Esophagus (tissue), 2 donors: Measurements from ENCODE around the gene TMEM109. TPM values are rescaled to one million over a fixed set of nuclear protein-coding genes. Genes with fewer than 3 reads are reported as not detected.

ENCODE experiments used
- H3K27ac ChIP-seq, 2 donors: one replicate each; pipeline ENCODE4 v1.5.1; 2013; ENCODE audit warnings: low read depth in 2 of 2, mild to moderate bottlenecking in 2 of 2, inconsistent platforms in 1 of 2, low read length in 1 of 2, moderate library complexity in 1 of 2
- H3K27me3 ChIP-seq, 2 donors: one replicate each; pipeline ENCODE4 v1.6.1; 2013; ENCODE audit warnings: low read length in 2 of 2, control low read depth in 1 of 2, mild to moderate bottlenecking in 1 of 2; ENCODE audit not compliant: insufficient read depth in 2 of 2, control insufficient read depth in 1 of 2
- H3K36me3 ChIP-seq, 2 donors: one replicate each; pipeline ENCODE4 v1.6.1; 2013; ENCODE audit warnings: low read length in 1 of 2; ENCODE audit not compliant: control insufficient read depth in 2 of 2, insufficient read depth in 2 of 2
- H3K4me1 ChIP-seq, 2 donors: one replicate each; pipeline ENCODE4 v1.6.1; 2013; ENCODE audit warnings: low read length in 1 of 2; ENCODE audit not compliant: control insufficient read depth in 2 of 2, insufficient read depth in 2 of 2
- H3K4me3 ChIP-seq, 2 donors: one replicate each; pipeline ENCODE4 v1.5.1; 2013; ENCODE audit warnings: low read length in 2 of 2, mild to moderate bottlenecking in 2 of 2, low read depth in 1 of 2, moderate library complexity in 1 of 2
- H3K9me3 ChIP-seq, 2 donors: one replicate each; pipeline ENCODE4 v1.6.1; 2013; ENCODE audit warnings: mild to moderate bottlenecking in 2 of 2, low read depth in 1 of 2, low read length in 1 of 2, moderate library complexity in 1 of 2; ENCODE audit not compliant: control insufficient read depth in 2 of 2, insufficient read depth in 1 of 2
- WGBS, 2 donors: extraction: QIAGEN DNeasy Blood & Tissue Kit; methylation state at CpG; one replicate each; pipeline ENCODE4 v1.1.7; 2013; 5-methylcytosine and 5-hydroxymethylcytosine counted together
- polyA plus RNA-seq, 2 donors: library from polyadenylated mRNA; stranded (reverse); fragments of 200-250 nt; gene quantifications; one replicate each; pipeline ENCODE4 v1.2.3, GENCODE V29; 2013
- donor health status: healthy with polysubstance abuse.
- donor health status: Bipolar disorder and iron deficiency.

The TMEM109 gene, protein sequence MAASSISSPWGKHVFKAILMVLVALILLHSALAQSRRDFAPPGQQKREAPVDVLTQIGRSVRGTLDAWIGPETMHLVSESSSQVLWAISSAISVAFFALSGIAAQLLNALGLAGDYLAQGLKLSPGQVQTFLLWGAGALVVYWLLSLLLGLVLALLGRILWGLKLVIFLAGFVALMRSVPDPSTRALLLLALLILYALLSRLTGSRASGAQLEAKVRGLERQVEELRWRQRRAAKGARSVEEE
- polyA plus RNA-seq: 100 to 1,000 TPM in 1 of 2 donors, 10 to 100 TPM in 1; 68.4 to 112 TPM

DNA sequence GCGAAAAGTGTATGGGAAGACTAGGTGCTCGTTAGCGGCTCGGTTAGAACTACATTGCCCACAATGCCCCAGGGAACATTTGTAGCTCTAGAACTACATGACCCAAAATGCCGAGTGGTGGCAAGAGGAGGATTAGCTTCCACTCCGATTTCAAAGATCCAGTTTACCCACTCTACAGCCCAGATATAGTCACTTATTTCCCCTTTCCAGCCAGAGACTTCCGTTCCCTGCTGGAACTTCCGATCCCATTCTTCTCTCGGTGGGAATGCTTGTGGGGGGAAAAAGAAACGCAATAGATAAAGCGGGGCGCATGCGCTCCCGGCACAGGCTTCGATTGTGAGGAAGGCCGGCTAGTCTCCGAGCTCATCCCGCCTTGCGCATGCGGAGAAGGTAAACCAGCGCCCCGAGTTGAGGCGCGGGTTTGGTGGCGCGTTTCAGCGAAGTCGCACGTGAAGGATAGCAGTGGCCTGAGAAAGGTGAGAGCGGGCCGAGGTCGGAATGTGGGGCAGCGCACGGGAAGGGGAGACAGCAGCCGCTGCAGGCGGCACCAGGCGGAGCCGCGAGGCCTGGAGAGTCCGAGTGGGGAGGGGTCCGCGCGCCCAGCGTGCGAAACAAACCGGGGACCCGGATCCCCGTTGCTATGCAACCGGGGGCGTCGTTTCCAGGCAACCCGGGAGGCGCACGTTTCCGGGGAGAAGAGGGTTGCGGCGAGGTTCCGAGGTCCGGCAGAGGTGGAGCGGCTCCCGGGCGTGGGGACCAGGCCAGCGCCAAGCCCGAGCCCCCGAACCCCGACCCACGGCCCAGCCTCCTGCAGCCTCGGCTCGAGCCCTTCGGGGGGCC is at the start of gene TMEM109:
TMEM109 (plus strand) TSS at position 366 of the 840 bp plus-strand sequence. CDS start 5,536 bp downstream, outside the sequence.
- H3K36me3 ChIP-seq: no peaks in the 10 kb centered on the region
- H3K27me3 ChIP-seq: no peaks in the 10 kb centered on the region
- peaks cover 3 to 21% of the 10 kb centered on the region in 2 donors for H3K4me1 ChIP-seq
- H3K9me3 ChIP-seq: no peaks in the 10 kb centered on the region
- H3K4me3 ChIP-seq: peak within 1 kb of the TSS; percentile 72 to 91
- H3K27ac ChIP-seq: peak within 1 kb of the TSS; percentile 93 to 95
- WGBS, 2 donors: 0% methylated on average over 64 to 70 of the region's 70 CpGs

DNA sequence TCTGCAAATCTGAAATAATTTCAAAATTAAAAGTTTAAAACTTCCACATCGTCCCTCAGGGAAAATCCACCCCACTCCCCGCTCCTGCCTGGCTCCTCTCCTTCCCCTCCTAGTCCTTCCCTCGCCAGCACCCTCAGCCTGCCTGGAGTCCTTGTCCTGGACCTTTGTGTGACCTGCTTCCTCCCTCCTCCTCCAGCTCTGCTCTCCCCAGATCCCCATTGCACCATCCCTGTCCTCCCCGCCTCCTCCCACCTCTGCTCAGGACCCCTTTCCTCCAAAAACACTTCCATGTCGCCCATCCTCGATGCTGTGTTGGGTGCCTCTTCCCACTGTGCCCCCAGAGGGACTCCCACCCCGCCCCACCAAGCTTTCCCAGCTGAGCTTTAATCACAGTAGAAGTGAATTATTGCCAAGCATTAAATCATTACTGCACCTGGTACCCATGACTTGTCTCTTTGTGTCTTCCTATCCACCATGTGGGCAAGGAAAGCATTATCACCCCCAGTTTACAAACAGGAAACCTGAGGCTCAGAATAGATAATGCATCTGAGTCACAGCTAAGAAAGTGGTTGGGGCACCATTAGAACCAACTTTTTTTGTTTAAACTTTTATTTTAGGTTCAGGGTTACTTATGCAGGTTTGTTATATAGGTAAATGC is 49.0 kb upstream of the TMEM109 start:
- no peak overlapping the region for H3K27ac ChIP-seq
- WGBS, 2 donors: 75 to 79% methylated on average over 7 of the region's 7 CpGs
- no peaks in the 10 kb centered on the region for H3K27me3 ChIP-seq
- H3K9me3 ChIP-seq: no peaks in the 10 kb centered on the region
- no peaks in the 10 kb centered on the region for H3K36me3 ChIP-seq
- H3K4me3 ChIP-seq: no peak overlapping the region
- H3K4me1 ChIP-seq: peaks cover 3 to 6% of the 10 kb centered on the region in 2 donors

GRCh38 chr11:60866911-60867870 is 46.8 kb upstream of the TMEM109 start, which contains the start of gene ZP1:
Gene ZP1, plus strand, starts transcription at chr11:60867542. Its CDS starts 20 bp downstream, at chr11:60867562.
- H3K4me1 ChIP-seq: peaks cover 3 to 7% of the 10 kb centered on the region in 2 donors
- H3K27me3 ChIP-seq: no peaks in the 10 kb centered on the region
- H3K4me3 ChIP-seq: no peak within 1 kb of the TSS
- no peaks in the 10 kb centered on the region for H3K9me3 ChIP-seq
- H3K27ac ChIP-seq: no peak within 1 kb of the TSS
- 67 to 74% methylated on average over 12 to 13 of the region's 13 CpGs for WGBS, 2 donors
- no peaks in the 10 kb centered on the region for H3K36me3 ChIP-seq

GRCh38 chr11:60867871-60868681 is 45.9 kb upstream of the TMEM109 start:
- peaks cover 3 to 7% of the 10 kb centered on the region in 2 donors for H3K4me1 ChIP-seq
- H3K36me3 ChIP-seq: no peaks in the 10 kb centered on the region
- no peak overlapping the region for H3K27ac ChIP-seq
- no peaks in the 10 kb centered on the region for H3K9me3 ChIP-seq
- no peaks in the 10 kb centered on the region for H3K27me3 ChIP-seq
- no peak overlapping the region for H3K4me3 ChIP-seq
- WGBS, 2 donors: 76 to 80% methylated on average over 10 of the region's 10 CpGs

GRCh38 chr11:60868682-60869450 is 45.1 kb upstream of the TMEM109 start:
- Histone ChIP-seq H3K9me3 (no peaks in the 10 kb centered on the region), H3K4me3 (no peak overlapping the region), H3K27me3 (no peaks in the 10 kb centered on the region), H3K27ac (no peak overlapping the region), H3K4me1 (peaks cover 3 to 10% of the 10 kb centered on the region in 2 donors), H3K36me3 (no peaks in the 10 kb centered on the region)
- 77 to 80% methylated on average over 10 of the region's 10 CpGs for WGBS, 2 donors

GRCh38 chr11:60869451-60869825 is 44.5 kb upstream of the TMEM109 start:
- no peaks in the 10 kb centered on the region for H3K27me3 ChIP-seq

DNA sequence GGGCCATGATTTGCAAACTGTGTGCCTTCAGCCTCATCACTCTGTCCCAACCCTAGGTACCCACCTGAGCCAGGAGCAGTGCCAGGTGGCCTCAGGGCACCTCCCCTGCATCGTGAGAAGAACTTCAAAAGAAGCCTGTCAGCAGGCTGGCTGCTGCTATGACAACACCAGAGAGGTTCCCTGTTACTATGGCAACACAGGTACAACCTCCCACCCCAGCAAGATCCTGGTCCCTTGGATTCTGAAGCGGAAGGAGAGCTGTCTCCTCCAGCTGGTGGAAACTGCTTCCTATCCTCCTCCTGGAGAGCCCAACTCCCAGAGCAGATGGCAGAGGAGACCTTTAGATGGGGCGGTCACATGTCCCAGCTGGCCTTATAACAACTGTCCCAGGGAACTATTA is 43.7 kb upstream of the TMEM109 start:
- no peaks in the 10 kb centered on the region for H3K27me3 ChIP-seq
- no peaks in the 10 kb centered on the region for H3K36me3 ChIP-seq
- H3K9me3 ChIP-seq: no peaks in the 10 kb centered on the region
- WGBS, 2 donors: 62 to 63% methylated on average over 3 of the region's 3 CpGs
- H3K4me3 ChIP-seq: no peak overlapping the region
- H3K27ac ChIP-seq: no peak overlapping the region
- H3K4me1 ChIP-seq: peaks cover 5 to 10% of the 10 kb centered on the region in 2 donors

More at GRCh38 chr11:60869451-60869825, 44.5 kb upstream of the TMEM109 start:
- H3K9me3 ChIP-seq: no peaks in the 10 kb centered on the region
- no peak overlapping the region for H3K27ac ChIP-seq
- no peak overlapping the region for H3K4me3 ChIP-seq
- H3K4me1 ChIP-seq: peaks cover 3 to 10% of the 10 kb centered on the region in 2 donors
- no peaks in the 10 kb centered on the region for H3K36me3 ChIP-seq
- WGBS, 2 donors: 93 to 94% methylated on average over 7 of the region's 7 CpGs
